Panc1 (cell line): ENCODE data around the gene MAP2.

Experiments used
- CTCF ChIP-seq: fragments of 450-650 bp; IDR thresholded peaks from 2 replicates; pipeline ENCODE4 v1.5.1; 2017; ENCODE audit warnings: mild to moderate bottlenecking
- POLR2AphosphoS5 ChIP-seq: IDR thresholded peaks from 2 replicates; pipeline ENCODE4 v1.6.1; 2012; ENCODE audit warnings: mild to moderate bottlenecking, low read depth, low read length, moderate library complexity
- REST ChIP-seq, 2 experiments: IDR thresholded peaks; 2 replicates each; pipeline ENCODE4 v1.6.1; 2011 to 2012; ENCODE audit warnings: low read depth in 2 of 2, control low read depth in 1 of 2, low read length in 1 of 2, mild to moderate bottlenecking in 1 of 2, moderate library complexity in 1 of 2; ENCODE audit not compliant: insufficient read depth in 1 of 2
- TCF7L2 ChIP-seq: IDR thresholded peaks from 2 replicates; pipeline ENCODE4 v1.6.1; 2011; ENCODE audit warnings: mild to moderate bottlenecking, low read depth, low read length, inconsistent platforms

GRCh38 chr2:209741953-209742352, 318.1 kb downstream of the MAP2 start:
- TF ChIP-seq POLR2AphosphoS5 (no peak), CTCF (no peak), TCF7L2 (no peak), REST (IDR thresholded peaks at IDR 0.05; ENCODE audit: insufficient read depth in 1 of 2, low read depth in 2 of 2, low read length in 1 of 2) (no peak)
